Adrenal gland (tissue), 12 donors: ENCODE results near the gene ZNF618. TPM values are rescaled to one million over a fixed set of nuclear protein-coding genes. Genes with fewer than 3 reads are reported as not detected.

ENCODE experiments used
- DNase-seq, 7 donors: peaks; one replicate each; pipeline ENCODE4 v3.0.0-alpha.2; 2019 to 2020
- H3K27ac ChIP-seq, 5 donors: fragments of 200-600 bp; sonication (generic) in 4 of 5; 1 replicate in 3 of 5; 2 replicates in 2 of 5; pipeline versions ENCODE4 v1.5.1 to v1.8.0; 2016 to 2020; ENCODE audit warnings: mild to moderate bottlenecking in 1 of 5
- H3K27me3 ChIP-seq: fragments of 200-600 bp; 2 replicates; pipeline ENCODE4 v1.8.0; 2021
- H3K36me3 ChIP-seq, 2 donors: fragments of 200-600 bp; replicated peaks in 1 of 2; 1 replicate in 1 of 2; 2 replicates in 1 of 2; pipeline versions ENCODE4 v1.5.1 to v1.8.0; 2018 to 2022
- H3K4me1 ChIP-seq, 2 donors: fragments of 200-600 bp; replicated peaks in 1 of 2; 1 replicate in 1 of 2; 2 replicates in 1 of 2; pipeline versions ENCODE4 v1.5.1 to v1.8.0; 2018 to 2021
- H3K4me3 ChIP-seq, 4 donors: fragments of 200-600 bp; sonication (generic) in 3 of 4; one replicate each; pipeline ENCODE4 v1.5.1; 2016 to 2018
- H3K9me3 ChIP-seq, 3 donors: fragments of 200-600 bp; sonication (generic) in 1 of 3; replicated peaks in 1 of 3; 1 replicate in 2 of 3; 2 replicates in 1 of 3; pipeline versions ENCODE4 v1.5.1 to v1.8.0; 2016 to 2021
- CTCF ChIP-seq, 6 experiments: fragments of 450-650 bp in 4 of 6; fragments of 200-600 bp in 2 of 6; sonication (generic) in 1 of 6; IDR thresholded peaks; 1 replicate in 5 of 6; 2 replicates in 1 of 6; pipeline versions ENCODE4 v1.5.1 to v1.8.0; 2016 to 2021; ENCODE audit warnings: antibody characterized with exemption in 6 of 6, mild to moderate bottlenecking in 2 of 6, moderate library complexity in 1 of 6
- POLR2A ChIP-seq, 2 donors: fragments of 450-650 bp; IDR thresholded peaks; one replicate each; pipeline ENCODE4 v1.6.1; 2017; ENCODE audit warnings: antibody characterized with exemption in 2 of 2, mild to moderate bottlenecking in 2 of 2, moderate library complexity in 1 of 2
- WGBS, 4 donors: extraction: QIAGEN DNeasy Blood & Tissue Kit in 2 of 4; methylation state at CpG; one replicate each; pipeline versions ENCODE4 v1.1.5 to v1.1.7; 2013 to 2017; 5-methylcytosine and 5-hydroxymethylcytosine counted together
- intact Hi-C, 2 donors: fragments of 100-400 bp; cut with DNase I; formaldehyde crosslinking; loops; one replicate each; pipeline versions ENCODE4 v1.14.1 to v1.15.0; 2022 to 2023
- polyA plus RNA-seq, 3 donors: library from polyadenylated mRNA; stranded (reverse); fragments of 200-250 nt in 2 of 3; fragments of 350-450 nt in 1 of 3; fragmentation: Illumina TruSeq in 1 of 3; extraction: RNeasy Lipid Tissue Mini Kit (QIAGEN cat#74804) in 1 of 3; gene quantifications; one replicate each; pipeline ENCODE4 v1.2.3, GENCODE V29; 2013 to 2014
- total RNA-seq, 9 donors: library from RNA; depleted of rRNA in 4 of 9; stranded (reverse); fragments of >200 nt in 4 of 9; fragments of 120-200 nt in 1 of 9; fragmentation: NEBNext Ultra II Directional in 1 of 9; extraction: Animal tissue kit (Norgen Biotek cat#: 25700) in 1 of 9; gene quantifications; one replicate each; pipeline versions ENCODE4 v1.1.0 to v1.2.4, GENCODE V29; 2013 to 2023
- donor health status: healthy with polysubstance abuse.
- donor health status: Bipolar disorder and iron deficiency.
- donor health status: DM: yes; HTN: yes; CAD: no.
- donor health status: DM: no; HTN: no; CAD: no.
- donor health status: DM: no; HTN: no; CAD: no.
- donor health status: DM: yes; HTN: yes; CAD: no.

Gene ZNF618
- total and polyA plus RNA-seq, 12 donors: 4.5 to 21.3 (median 9.9) TPM

GRCh38 chr9:113978725-113979342, 102.7 kb downstream of the ZNF618 start:
- Histone ChIP-seq H3K4me1 (peaks cover 0 to 14% of the 10 kb centered on the region in 2 donors), H3K36me3 (no peaks in the 10 kb centered on the region), H3K27ac (no peak overlapping the region), H3K27me3 (no peaks in the 10 kb centered on the region), H3K9me3 (no peaks in the 10 kb centered on the region), H3K4me3 (no peak overlapping the region)
- 86 to 94% (median 88%) methylated on average over 6 of the region's 6 CpGs for WGBS, 4 donors
- DNase-seq: no peak
- intact Hi-C loops: no loop called here
- TF ChIP-seq POLR2A (IDR thresholded peaks at IDR 0.05) (no peak), CTCF (IDR thresholded peaks at IDR 0.05) (no peak)

DNA sequence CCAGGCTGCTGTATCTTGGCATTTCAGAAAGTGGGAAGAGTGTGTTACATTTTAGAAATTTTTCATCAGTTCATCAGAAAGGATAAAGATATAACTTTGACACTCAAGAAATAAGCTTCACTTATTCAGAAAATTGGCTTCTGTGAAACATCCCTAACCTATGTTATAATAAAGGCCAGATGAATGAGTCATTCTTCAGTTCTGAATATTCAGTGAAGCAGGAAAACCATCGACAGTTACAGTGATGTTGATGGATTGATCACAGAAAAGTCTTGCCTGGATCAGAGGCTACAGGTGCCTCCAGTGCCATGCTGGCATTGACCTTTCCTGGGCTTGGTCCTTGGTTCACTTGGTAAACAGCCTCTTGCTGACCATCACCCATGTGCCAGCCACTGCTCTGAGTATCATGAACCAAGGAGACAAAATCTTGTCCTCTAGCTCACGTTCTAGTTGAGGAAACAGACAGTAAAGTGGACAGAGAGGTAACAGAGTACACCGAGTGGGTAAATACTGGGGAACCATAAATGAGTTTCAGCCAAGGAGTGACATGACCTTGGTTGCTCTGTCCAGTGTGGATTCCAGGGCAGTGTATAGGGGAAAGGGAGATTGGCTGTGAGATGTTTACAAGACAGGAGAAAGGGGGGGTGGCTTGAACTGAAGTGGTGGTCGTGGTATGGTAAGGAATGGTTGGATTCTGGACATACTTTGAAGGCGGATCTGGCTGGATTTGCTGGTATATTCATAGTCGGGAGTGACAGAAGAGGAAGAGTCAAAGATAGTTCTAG, 103.4 kb downstream of the ZNF618 start:
- no peak for DNase-seq
- Histone ChIP-seq H3K4me1 (peaks cover 0 to 14% of the 10 kb centered on the region in 2 donors), H3K4me3 (no peak overlapping the region), H3K36me3 (no peaks in the 10 kb centered on the region), H3K27me3 (no peaks in the 10 kb centered on the region), H3K9me3 (no peaks in the 10 kb centered on the region), H3K27ac (no peak overlapping the region)
- intact Hi-C loops: loop anchor here in 1 of 2 donors (10.0 kb wide), 1 partner anchor 105 kb away; the partner anchor contains the start of gene ZNF618
- TF ChIP-seq CTCF (IDR thresholded peaks at IDR 0.05): no peak
- no peak for TF ChIP-seq POLR2A (IDR thresholded peaks at IDR 0.05)
- WGBS, 4 donors: 63 to 76% (median 69%) methylated on average over 6 of the region's 6 CpGs

- H3K36me3 ChIP-seq: peaks cover 0 to 2% of the 10 kb centered on the region in 2 donors
- H3K27ac ChIP-seq: no peak overlapping the region
- no peak for DNase-seq
- H3K9me3 ChIP-seq: no peaks in the 10 kb centered on the region
- H3K27me3 ChIP-seq: no peaks in the 10 kb centered on the region
- no peak for TF ChIP-seq CTCF (IDR thresholded peaks at IDR 0.05)
- no peak for TF ChIP-seq POLR2A (IDR thresholded peaks at IDR 0.05)
- no peak overlapping the region for H3K4me3 ChIP-seq
- intact Hi-C loops: loop anchor here in 1 of 2 donors (10.0 kb wide), 1 partner anchor 110 kb away; the partner anchor contains the start of gene ZNF618
- peaks cover 0 to 12% of the 10 kb centered on the region in 2 donors for H3K4me1 ChIP-seq
- 86 to 96% (median 88%) methylated on average over 8 to 10 of the region's 10 CpGs for WGBS, 4 donors
Measured at GRCh38 chr9:113984639-113985380, 108.7 kb downstream of the ZNF618 start.
